Ecto neural progenitor cell (in vitro differentiated cells): ENCODE data around the gene PCDHGA5.
"Not testable (repeated sequence)": the region's sequence is repeated elsewhere in the genome, so short reads cannot be mapped to it uniquely, and the experiment has no call there.

Source experiments
- DNase-seq: peaks from one replicate; pipeline ENCODE4 v3.0.0-alpha.2; 2018; ENCODE audit warnings: low spot score

Gene PCDHGA5

GRCh38 chr5:141363952-141364660 is at the start of gene PCDHGA5:
Gene PCDHGA5 (plus strand): TSS chr5:141364162. CDS start chr5:141364331, 169 bp downstream.
- no peak for DNase-seq

DNA sequence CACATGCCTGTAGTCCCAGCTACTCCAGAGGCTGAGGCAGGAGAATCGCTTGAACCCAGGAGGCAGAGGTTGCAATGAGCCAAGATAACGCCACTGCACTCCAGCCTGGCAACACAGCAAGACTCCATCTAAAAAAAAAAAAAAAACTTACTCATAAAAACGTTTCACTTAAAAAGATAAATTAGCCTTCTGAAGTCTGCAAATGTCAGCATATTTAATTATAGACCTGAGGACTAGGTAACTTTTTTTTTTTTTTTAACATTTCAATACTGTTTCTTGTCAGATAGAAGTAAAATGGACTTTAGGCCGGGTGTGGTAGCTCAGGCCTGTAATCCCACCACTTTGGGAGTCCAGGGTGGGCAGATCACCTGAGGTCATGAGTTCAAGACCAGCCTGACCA is 47.0 kb upstream of the PCDHGA5 start:
- DNase-seq = not testable (repeated sequence)

- no peak for DNase-seq
Observed at GRCh38 chr5:141319202-141319601, 44.8 kb upstream of the PCDHGA5 start.

DNA sequence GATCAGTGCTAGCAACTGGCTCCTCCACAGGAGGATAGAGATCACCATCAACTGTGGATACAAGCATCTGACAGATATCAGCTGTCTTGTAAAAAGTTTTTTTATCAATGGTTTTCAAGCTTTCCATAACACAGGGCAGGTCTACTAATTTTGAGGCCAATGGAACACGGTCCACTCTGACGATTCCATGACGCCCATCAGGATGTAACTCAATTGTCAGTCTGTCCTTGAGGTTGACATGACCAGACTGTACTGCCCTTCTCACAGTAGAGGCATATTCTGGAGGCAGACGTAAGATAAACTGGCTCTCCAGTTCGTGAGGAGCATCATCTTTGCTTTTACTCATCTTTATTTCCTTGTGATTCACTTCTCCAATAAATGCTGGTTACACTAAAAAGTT is 44.3 kb upstream of the PCDHGA5 start:
- no peak for DNase-seq

DNA sequence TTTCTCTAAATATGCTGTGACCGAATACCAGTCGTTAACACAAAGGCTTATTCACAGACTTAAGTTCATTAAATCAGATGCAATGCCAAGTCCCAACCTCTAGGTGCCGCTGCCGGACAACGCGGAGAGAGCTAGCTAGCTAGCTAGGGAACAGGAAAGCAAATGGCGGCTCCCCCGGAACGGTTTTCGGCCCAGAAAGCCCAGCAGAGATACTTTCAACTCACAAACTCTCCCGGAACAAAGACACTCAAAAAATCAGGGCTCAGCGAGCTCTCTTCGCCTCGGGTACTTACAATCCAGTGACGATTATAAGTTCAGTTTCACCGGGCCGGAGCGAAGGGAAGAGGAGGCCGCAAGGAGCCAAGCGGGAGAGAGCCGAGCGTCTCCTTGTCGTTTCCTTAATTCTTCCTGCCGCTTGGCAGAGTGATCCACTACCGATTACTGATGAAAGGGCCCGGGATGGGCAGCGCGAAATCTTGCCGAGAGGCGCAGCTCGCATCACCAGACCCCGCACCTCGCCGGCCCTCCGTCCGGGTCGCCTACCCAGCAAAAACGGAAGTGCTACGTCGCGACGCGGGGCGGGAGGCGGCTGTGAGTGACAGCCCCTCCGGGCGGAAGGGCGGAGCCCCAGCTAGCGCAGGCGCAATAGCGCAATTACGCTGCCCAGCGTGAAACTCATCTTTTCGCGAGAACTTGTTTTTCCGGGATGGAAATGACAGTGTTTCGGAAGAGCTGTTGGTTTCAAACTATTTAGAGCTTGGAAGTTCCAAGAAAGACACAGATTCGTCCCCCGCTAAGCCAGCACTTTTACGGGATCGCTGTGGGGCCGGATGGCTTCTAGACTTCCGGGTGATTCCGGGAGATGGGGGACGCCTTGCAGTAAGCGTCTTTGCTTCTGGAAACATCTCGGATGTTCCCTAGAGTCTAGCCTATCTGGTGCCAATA is 43.5 kb upstream of the PCDHGA5 start, which contains the start of gene TAF7:
Gene TAF7, minus strand, starts transcription at position 560 of the 945 bp plus-strand sequence. CDS start 740 bp downstream, outside the sequence.
- DNase-seq = peak; percentile 94

DNA sequence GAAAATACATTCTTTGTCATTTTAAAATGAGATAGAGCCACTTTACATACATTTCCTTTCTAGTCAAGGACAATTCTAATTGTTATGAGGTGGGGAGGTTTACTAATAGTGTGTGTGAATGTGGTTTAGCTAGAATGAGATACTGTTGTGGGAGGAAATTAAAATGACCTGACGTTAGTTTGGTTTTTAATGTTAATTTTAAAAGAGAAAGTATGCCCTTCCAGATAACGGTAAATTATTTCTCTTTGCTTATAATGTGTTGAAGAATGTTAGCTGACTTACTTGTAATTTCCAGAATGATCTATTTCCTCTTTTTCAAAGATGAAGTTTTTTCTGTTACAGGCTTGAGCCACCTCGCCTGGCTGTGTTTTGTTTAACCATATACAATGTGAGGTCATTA is 41.7 kb upstream of the PCDHGA5 start:
- DNase-seq = no peak

DNA sequence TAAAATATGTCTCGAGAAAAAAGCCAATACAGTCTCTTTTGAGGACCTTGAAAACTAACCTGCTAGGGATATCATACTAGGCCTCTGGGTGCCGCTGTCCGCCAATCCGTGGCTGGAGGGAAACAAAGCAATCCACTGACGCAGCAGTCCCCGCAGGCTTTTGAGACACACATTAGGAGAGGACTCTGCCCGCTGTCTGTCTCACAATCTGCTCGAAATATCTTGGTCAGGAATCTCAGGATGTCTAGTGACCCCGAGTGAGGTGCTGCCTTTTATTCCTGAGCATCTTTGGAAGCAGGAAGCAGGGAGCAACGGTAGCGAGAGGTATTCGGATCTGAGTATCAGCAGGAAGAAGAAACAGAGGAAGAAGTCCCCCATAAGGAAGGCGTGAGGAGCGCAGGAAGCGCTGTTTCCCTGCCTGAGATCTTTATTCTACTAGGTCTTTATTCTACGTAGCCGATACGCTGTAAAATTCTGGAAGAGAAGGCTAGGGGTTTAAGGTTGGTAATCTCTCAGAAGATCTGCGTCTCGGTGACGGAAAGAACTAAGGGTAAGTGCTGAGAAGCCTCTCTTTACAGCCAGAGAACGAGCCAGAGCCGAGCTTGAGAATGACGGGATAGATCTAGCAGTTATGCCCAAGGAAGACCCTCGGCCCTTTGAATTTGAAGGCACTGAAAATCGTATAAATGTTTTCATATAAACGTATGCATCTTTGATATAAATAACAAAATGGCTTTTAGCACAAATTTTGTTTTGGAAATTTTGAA is 37.7 kb upstream of the PCDHGA5 start:
- DNase-seq = peak; percentile 70

DNA sequence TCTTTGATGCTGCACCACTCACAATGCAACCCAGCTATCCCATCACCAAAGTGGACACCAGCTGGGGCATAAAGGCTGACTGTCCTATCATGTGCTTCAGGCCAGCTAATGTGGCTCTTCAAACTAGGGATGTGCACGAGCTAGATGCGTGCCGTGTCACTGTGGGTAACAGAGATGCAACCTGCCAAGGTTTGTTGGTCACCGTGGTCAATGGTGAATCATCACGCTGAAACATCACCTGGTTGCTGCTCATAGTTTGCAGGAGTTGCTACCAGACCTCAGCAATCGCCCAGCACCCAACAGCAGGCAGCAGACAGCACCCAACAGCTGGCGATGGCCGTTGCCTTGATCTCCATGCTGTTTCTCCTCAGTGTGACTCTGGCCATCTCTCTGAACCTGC is 35.7 kb upstream of the PCDHGA5 start:
- no peak for DNase-seq

GRCh38 chr5:141330299-141331080 is 33.5 kb upstream of the PCDHGA5 start, which contains the start of gene PCDHGA1:
Gene PCDHGA1 (plus strand): TSS chr5:141330514.
- no peak for DNase-seq

- DNase-seq = not testable (repeated sequence)
Observed at GRCh38 chr5:141332571-141332970, 31.4 kb upstream of the PCDHGA5 start.

DNA sequence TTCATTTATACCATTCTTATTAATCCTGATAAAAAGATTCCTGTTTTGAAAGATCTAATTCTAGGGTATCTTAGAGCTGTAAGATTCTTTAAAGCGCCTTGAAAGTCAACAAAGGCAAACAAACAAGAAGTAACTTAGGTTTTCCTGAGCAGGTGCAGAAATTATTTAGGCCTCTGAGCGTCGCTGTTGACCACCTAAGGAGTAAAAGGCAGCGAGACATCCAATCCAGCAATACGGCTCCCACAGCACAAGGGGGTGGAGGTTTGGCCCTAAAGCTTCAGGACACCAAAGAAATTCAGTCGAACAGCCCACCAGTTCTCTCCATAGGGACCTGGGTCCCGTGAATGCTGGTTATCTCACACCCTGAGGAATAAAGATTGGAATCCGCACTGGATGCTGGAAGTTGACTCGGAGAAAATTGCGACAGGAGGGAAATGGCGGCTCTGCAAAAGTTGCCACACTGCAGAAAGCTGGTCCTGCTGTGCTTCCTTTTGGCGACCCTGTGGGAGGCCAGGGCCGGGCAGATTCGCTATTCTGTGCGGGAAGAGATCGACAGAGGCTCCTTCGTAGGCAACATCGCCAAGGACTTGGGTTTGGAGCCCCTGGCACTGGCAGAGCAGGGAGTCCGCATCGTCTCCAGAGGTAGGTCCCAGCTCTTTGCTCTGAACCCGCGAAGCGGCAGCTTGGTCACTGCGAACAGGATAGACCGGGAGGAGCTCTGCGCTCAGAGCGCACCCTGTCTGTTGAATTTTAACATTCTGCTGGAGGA is 25.2 kb upstream of the PCDHGA5 start, which contains the start of gene PCDHGA2:
Gene PCDHGA2, plus strand, starts transcription at position 223 of the 769 bp plus-strand sequence.
- DNase-seq = no peak

- DNase-seq = not testable (repeated sequence)
Observed at GRCh38 chr5:141340781-141341354, 23.1 kb upstream of the PCDHGA5 start.

- DNase-seq = no peak
Observed at GRCh38 chr5:141342773-141343172, 21.2 kb upstream of the PCDHGA5 start.

GRCh38 chr5:141343242-141343952 is 20.6 kb upstream of the PCDHGA5 start, which contains the start of gene PCDHGA3:
Gene PCDHGA3 (plus strand): TSS chr5:141343829. CDS start chr5:141344034, 205 bp downstream.
- no peak for DNase-seq

- no peak for DNase-seq
Observed at GRCh38 chr5:141343953-141344463, 20.0 kb upstream of the PCDHGA5 start.

DNA sequence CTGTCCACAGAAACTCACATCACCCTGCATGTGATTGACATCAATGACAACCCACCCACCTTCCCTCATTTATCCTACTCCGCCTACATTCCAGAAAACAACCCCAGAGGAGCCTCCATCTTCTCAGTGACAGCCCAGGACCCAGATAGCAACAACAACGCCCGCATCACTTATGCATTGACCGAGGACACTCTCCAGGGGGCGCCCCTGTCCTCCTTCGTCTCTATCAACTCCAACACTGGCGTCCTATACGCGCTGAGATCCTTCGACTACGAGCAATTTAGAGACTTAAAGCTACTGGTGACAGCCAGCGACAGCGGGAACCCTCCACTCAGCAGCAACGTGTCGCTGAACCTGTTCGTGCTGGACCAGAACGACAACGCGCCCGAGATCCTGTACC is 18.6 kb upstream of the PCDHGA5 start:
- no peak for DNase-seq

DNA sequence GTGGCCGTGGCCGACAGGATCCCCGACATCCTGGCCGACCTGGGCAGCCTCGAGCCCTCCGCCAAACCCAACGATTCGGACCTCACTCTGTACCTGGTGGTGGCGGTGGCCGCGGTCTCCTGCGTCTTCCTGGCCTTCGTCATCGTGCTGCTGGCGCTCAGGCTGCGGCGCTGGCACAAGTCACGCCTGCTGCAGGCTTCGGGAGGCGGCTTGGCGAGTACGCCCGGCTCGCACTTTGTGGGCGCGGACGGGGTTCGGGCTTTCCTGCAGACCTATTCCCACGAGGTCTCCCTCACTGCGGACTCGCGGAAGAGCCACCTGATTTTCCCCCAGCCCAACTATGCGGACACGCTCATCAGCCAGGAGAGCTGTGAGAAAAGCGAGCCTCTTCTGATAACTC is 17.9 kb upstream of the PCDHGA5 start:
- DNase-seq = not testable (repeated sequence)

DNA sequence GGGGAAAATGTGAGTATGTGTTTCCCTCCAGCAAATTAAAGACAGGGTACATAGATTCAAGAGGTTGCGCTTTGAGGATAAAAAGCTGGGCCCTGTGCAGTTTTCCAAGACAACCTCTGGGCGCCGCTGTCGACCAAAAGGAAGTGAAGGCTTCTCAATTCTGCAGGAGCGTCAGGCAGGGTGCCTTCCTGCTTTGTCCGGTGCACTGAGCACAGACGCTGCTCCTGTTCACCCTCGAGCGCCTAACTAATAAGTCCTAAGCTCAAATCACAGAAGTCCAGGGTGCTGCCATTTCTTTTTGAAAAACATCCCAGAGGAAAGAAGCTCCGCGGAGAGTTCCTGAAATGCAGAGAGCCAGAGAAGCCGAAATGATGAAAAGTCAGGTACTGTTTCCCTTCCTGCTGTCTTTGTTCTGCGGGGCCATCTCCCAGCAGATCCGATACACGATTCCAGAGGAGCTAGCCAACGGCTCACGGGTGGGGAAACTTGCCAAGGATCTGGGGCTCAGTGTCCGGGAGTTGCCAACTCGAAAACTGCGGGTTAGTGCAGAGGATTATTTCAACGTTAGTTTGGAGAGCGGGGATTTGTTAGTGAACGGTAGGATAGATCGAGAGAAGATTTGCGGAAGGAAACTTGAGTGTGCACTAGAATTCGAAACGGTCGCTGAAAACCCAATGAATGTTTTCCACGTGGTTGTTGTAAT is 13.9 kb upstream of the PCDHGA5 start, which contains the start of gene PCDHGB1:
Gene PCDHGB1, plus strand, starts transcription at position 183 of the 703 bp plus-strand sequence. Its CDS starts 162 bp downstream, at position 345.
- DNase-seq = peak; percentile 59
